DND-41 (cell line): ENCODE results near the gene ESAM.

ENCODE experiments used
- CTCF ChIP-seq: IDR thresholded peaks from 2 replicates; pipeline ENCODE4 v1.5.1; 2012; ENCODE audit warnings: borderline replicate concordance, low read length, moderate library complexity, mild to moderate bottlenecking; ENCODE audit not compliant: poor library complexity, severe bottlenecking; ENCODE audit errors: extremely low read depth
- EZH2 ChIP-seq: IDR thresholded peaks from 3 replicates; pipeline ENCODE4 v1.6.1; 2012; ENCODE audit warnings: borderline replicate concordance, low read depth, mild to moderate bottlenecking, moderate library complexity, low read length, inconsistent platforms; ENCODE audit not compliant: severe bottlenecking

GRCh38 chr11:124740277-124740882 is 21.7 kb downstream of the ESAM start:
- TF ChIP-seq CTCF (no peak), EZH2 (no peak)
